GM18868 (cell line): ENCODE data around the gene FAM13C.

Source experiments
- ATAC-seq: cut with Tn5 transposase; IDR thresholded peaks from one replicate; pipeline ENCODE4 v1.9.1; 2021; ENCODE audit warnings: mild to moderate bottlenecking, moderate library complexity; ENCODE audit not compliant: unreplicated experiment

Gene FAM13C

DNA sequence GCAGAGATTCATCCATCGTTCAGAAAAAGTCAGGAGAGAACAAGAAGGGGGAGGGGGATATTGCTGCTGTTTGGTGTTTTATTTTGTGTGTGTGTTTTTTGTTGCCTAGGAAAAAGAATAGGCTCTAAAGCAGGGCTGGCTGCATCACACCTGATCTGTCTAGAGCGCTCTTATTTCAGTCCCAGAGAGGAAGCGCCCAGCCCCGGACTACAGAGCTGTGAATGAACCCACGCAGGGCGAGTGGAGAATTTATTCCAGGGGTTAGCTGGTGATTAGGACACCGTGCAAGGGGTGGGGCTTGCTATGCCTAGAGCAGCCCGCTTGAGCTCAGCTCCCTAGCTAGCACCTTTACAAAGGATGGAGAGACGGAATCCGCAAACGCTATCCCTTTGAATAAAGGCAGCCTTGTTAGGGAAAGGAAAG is 621 bp upstream of the FAM13C start:
- ATAC-seq: peak; percentile 24

DNA sequence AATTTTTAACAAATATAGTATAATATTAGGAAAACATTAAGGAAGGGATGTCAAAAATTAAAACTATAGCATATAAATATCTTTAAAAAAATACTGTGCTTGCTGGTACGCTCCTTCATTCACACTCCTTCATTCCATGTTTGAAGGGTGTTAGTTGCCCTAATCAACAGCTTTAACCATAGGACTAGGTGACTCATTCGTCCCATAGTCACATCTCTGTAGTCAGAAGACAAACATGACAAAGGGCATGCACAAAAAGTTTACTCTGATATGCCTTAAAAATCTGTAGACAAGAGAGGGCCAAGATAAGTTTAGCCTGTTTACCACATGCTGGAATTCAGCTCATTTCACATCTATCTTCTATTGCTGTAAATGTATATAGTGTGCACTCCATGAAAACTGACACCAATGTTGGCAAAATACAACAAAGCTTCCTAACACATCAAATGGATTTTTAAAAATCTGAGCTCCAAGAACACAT is 646 bp downstream of the FAM13C start:
- peak; percentile 18 for ATAC-seq

DNA sequence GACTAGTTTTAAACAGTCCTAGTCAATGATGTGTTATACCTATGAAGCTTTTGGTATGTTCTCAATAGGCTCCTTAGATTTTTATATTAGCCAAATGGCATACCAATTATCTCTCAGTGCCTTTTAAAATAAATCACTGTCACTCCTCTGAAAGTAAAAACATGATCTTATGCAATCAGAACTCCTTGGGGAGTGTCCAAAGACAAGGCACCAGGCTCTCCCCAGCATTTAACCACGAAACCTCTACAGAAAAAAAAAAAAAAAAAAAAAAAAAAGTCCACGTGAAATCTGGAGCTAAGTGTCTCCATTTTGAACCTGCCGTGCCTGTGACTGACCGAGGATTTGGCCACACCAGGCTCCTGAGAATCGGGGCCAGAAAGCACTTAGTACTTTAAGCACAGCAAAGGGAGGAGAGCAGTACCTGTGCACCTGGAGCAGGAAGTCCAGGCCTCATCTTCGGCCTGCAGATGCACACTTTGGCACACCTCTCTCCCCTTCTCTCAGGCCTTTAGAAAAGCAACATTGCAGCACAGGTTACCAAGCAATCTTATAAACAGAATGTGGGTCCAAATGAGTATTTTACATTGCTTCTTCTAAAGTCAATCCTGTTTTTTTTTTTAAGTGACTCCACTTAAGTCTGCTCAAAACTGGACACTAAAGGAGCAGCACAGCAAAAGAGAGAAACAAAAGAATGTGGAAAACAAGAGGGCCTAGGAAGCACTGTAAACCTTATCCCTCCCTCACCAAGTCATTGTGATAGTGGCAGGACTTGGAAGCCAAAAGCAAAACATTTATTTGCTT is 1.5 kb downstream of the FAM13C start:
- ATAC-seq: no peak

DNA sequence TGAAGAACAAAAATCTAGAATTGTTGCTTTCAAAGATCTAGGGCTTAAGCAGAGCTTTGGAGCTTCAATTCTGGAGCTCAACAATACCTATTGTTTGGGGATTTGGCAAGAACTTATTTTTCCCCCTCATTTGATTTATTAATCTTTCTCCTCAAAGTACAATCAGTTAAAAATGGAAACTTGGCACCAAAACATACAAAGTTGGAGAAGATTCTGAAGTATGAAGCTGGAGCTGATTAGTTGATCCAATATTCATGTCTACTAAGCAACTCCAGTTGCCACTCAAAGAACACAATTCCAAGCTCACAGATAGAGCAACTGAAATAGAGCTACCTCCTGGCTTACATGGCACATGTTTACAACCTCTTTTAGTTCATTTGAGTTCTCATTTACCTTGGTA is 3.8 kb downstream of the FAM13C start:
- no peak for ATAC-seq

DNA sequence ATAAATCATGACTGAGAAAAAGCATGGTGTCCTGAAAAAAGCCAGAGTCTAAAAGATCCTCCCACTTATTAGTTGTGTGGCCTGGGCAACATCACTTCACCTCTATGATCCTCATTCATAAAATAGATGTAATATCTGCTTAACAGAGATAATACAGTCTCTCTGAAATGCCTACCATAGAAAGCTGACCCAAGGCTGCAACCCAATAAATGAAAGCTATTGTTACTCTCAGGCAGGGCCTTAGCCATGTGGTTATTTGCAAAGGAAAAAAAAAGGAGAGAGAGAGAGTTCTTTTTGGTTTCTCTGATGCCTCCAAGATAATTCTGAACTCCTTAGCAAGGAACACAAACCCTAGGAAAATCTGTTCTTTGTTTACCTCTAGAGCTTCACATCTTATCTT is 7.9 kb downstream of the FAM13C start:
- no peak for ATAC-seq

DNA sequence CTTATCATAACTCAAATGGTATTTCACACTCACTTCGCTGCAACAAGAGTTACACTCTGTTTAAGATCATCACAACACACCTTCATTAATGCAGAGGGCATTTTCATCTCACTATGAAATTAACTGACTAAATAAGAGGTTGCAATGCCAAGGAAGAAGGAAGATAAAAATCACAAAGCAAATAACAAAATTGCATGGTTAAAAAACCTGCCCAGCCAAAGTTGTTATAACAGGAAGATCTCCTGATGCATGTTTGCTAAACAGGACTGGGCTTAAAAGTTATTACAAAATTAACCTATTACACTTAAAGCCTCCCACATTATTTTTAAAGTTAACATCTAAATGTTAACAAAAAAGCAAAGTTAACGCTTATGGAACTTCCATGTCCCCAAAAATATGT is 11.8 kb downstream of the FAM13C start:
- no peak for ATAC-seq

DNA sequence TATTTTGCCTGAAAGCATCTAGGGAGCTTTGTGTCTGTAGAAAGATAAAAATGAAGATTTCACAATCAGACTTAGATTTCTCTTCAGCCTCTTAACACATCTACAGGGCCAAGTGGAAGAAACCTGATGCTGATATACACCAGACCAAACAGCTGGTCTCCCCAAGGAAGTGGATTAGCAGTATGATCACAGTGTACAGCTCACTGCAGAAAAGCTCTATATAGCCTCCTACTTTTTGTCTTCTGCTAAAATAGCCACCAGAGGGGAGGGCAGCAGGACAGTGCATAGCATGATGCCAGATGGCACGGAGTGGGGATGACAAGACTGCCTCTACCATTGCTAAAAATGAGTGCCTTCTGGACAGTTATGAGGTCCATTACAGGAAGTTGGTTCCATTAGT is 16.0 kb downstream of the FAM13C start:
- no peak for ATAC-seq

DNA sequence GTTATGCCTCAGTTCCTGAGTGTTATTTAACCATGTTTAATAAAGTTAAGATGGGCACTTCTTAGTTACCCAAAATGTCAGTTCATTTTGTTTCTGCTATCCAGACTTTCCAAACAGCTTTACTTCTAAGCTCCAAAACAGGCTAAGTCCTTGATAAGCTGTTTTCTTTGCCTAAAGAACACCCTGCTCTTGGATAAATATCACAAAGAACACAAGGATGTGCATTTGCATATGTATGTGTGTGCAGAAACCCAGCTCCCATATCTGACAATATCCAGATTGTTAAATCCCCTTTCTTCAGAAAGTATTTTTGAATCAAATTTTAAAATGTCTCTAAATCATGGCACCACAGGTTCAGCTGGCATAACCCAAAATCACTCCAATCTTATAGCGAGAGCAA is 19.6 kb downstream of the FAM13C start:
- ATAC-seq: no peak

DNA sequence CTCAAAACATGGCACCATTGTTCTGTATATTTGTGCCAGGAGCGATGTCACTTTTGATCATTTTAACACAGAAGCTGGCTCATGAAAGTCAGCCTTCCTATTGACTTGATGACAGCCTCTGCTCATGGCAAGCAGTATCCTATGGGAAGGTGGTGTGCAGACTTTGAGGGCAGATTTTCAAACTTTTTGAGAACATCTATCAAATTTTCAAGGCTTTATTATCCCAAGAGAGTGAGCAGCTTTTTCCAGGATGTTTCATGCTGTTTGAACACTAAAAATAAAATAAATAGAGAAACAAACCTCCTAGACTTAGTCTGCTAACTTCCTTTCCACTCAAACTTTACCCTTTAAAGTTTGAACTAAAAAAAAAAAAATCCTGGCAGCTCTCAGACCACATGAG is 20.3 kb downstream of the FAM13C start:
- ATAC-seq: no peak

DNA sequence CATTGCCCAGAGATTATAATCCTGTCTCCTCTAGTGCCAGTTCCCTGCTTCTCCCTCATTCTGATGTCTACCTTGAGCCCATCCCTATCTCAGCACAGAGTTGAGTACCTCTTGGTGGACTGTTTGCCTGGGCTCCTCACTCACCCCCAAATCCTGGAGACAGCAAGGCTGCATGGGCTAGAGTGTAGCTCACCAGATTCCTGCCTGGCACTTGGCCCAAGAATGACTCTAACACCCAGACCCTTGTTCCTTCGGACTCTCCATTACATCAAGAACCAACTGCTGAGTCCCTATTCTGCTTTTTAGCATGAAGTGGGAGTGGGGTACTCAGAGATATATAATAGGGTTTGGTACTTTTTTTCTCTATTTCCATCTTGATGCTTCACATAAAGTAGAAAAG is 22.1 kb downstream of the FAM13C start:
- no peak for ATAC-seq

DNA sequence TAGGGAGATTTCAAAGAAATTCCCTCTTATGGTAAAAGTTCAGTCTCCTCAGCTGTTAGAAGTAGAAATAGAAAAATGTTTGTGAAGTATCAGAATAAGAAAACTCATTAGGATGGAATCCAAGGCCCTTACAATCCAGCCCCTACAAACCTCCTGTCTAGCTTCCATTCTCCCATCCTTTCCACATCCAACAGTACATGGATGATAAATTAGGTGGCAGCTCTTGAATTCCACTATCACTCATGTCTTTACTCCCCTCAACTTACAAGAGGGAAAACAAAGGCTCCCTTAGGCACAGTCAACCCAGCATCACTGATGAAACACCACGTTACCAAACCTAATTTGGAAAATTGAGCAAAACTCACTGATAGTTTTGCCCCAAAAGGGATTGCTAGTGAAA is 23.0 kb downstream of the FAM13C start:
- ATAC-seq: no peak

GRCh38 chr10:59337201-59337652 is 25.1 kb downstream of the FAM13C start:
- no peak for ATAC-seq

DNA sequence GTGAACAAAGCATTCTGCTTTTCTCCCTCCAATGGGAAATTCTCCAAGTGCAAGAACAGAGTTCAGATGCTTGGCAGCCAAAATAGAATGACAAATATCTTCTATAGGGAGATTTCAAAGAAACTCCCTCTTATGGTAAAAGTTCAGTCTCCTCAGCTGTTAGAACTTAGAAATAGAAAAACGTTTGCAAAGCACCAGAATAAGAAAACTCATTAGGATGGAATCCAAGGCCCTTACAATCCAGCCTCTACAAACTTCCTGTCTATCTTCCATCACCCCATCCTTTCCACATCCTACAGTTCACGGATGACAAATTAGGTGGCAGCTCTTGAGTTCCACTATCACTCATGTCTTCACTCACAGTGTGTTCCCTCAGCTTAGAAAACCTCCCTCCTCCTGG is 25.7 kb downstream of the FAM13C start:
- ATAC-seq: no peak

DNA sequence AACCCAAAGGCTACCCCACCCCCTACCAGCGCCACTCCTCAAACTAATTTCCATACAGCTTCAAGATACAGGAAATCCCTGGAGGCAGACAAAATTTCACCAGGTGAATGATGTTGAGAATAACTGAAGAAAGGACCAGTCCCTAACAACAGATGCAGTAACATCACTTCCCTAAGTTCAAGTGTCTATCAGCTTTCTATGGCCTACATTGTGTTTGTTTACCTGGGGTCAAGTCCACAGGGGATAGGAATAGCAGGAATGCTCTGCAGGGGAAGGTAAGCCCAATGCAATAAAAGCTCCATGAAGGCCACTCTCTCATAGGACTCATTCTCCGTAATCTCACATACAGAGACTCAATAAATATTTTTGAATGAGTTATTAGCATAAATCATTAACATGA is 26.9 kb downstream of the FAM13C start:
- no peak for ATAC-seq

DNA sequence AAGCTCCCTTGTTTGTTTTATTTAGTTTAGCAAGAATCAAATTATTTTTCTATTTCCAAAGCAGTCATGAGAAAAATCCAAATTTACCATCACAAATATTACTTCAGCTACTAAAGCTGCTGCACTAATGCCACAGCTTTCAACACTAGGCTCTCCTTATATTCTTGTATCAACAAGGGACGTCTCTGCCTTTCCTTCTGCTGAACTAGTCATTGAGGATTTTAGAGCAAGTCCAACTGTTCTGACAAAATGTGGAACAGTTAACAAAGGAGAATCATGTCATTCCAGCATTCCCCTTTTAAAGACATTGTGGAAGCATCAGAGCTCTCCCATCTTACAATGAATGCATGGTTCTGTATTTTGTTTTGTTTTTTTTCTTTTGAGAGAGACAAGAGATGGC is 28.6 kb downstream of the FAM13C start:
- ATAC-seq: no peak

DNA sequence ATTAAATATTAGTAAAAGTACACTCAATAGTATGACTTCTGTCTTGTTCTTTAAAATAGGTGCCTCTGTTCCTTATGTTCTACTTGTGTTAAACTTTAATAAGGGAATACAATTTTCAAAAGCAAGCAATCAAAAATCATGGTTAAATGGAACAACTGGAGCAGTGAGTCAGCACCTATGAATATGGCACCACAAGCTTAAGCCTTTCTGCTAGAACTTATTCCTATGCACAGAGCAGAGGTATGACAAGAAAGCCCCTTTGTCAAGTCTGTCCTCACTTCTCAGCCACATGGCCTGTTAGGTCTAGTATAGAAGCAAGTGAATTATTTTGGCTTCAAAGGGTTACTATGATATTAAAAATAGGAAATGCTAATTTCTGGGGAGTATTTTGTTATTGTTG is 29.8 kb downstream of the FAM13C start:
- no peak for ATAC-seq

- ATAC-seq: no peak
These were observed 30.7 kb downstream of the FAM13C start for GRCh38 chr10:59331661-59332060.

DNA sequence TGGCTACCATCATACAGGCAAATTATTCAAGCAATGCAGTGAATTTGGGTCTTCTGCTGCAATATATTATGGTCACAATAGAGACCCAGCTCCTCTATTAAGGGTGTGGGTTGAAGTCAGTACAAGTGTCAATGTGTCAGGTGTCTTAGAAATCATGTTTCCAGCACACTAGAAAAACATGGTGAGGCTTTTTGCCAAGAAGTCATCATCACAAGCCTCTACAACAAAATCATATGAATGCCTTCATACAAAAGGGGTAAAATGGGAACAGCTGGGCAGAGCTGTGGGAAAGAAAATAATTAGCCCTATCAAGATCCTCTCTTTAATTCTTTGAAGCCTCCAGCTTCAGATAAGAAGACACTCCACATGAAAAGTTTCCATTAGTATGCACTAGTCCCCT is 37.2 kb downstream of the FAM13C start:
- ATAC-seq: no peak

GRCh38 chr10:59324597-59324996 is 37.8 kb downstream of the FAM13C start:
- no peak for ATAC-seq

- no peak for ATAC-seq
These were observed 38.4 kb downstream of the FAM13C start for GRCh38 chr10:59323831-59324401.

- ATAC-seq: no peak
These were observed 39.3 kb downstream of the FAM13C start for GRCh38 chr10:59323036-59323459.

DNA sequence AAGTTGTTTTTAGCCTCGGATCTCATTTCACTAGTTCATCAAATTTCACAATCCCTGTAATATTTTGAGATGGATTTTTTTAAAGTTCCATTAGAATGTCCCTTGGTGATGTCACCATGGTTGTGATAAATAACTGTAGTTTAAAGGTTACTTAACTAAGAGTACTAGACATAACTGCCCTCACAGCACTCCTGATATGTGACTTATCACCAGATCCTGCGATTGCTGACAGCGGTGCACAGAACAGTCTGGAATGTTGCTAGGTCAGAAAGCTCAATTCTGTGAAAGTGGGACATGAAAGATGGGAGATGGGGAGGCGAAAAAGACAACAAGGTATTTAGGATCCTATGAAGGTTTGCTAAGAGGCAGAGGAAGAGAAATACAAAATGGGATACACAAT is 40.2 kb downstream of the FAM13C start:
- ATAC-seq: no peak

GRCh38 chr10:59320355-59320754 is 42.0 kb downstream of the FAM13C start:
- ATAC-seq: no peak
